Chondrocyte (in vitro differentiated cells): Measurements from ENCODE around the gene MRPS18B. TPM values are rescaled to one million over a fixed set of nuclear protein-coding genes. Genes with fewer than 3 reads are reported as not detected.

Source experiments
- microRNA-seq: library from miRNA; unstranded; fragments of <30 nt; microRNA quantifications from one replicate; pipeline ENCODE4 v1.2.0, GENCODE V29; 2020; ENCODE audit warnings: borderline number of aligned reads
- total RNA-seq: library from RNA; stranded (reverse); gene quantifications from 3 replicates; pipeline ENCODE4 v1.2.1, GENCODE V29; 2021

Gene MRPS18B
- total RNA-seq, 1 donor from 2014 or later, result 24.7 TPM

Small RNA genes lying within 50 kb of the gene (microRNA-seq; reads per million reads assigned to microRNA genes)
- gene MIR877, result 126 reads per million, percentile 59 among the genes with 10 or more reads in this experiment

Other genes with a start within 250 kb of the MRPS18B start
- 89.9 to 93.8 TPM (median 93.2 TPM) in 3 replicates for gene HLA-E, start 128.3 kb upstream of the MRPS18B start, total RNA-seq
- 57.7 to 76.7 TPM (median 61.5 TPM) in 3 replicates for gene GNL1, start 61.4 kb upstream of the MRPS18B start, total RNA-seq
- gene PRR3, start 60.5 kb upstream of the MRPS18B start, total RNA-seq, result 8.6 to 13.6 TPM (median 9.9 TPM) in 3 replicates
- 51.9 to 66.1 TPM (median 53.0 TPM) in 3 replicates for gene ABCF1, start 46.4 kb upstream of the MRPS18B start, total RNA-seq
- 57.1 to 64.5 TPM (median 58.2 TPM) in 3 replicates for gene PPP1R10, start 597 bp upstream of the MRPS18B start, total RNA-seq
- gene ATAT1, start 9.0 kb downstream of the MRPS18B start, total RNA-seq, result 11.4 to 18.7 TPM (median 12.5 TPM) in 3 replicates
- gene C6orf136, start 29.3 kb downstream of the MRPS18B start, total RNA-seq, result 11.5 to 18.3 TPM (median 13.4 TPM) in 3 replicates
- 20.4 to 29.6 TPM (median 22.6 TPM) in 3 replicates for gene DHX16, start 55.2 kb downstream of the MRPS18B start, total RNA-seq
- gene PPP1R18, start 68.8 kb downstream of the MRPS18B start, total RNA-seq, result 99.9 to 171 TPM (median 165 TPM) in 3 replicates
- gene NRM, start 73.1 kb downstream of the MRPS18B start, total RNA-seq, result 18.6 to 26.3 TPM (median 20.0 TPM) in 3 replicates
- 25.5 to 33.5 TPM (median 33.1 TPM) in 3 replicates for gene MDC1, start 99.4 kb downstream of the MRPS18B start, total RNA-seq
- gene TUBB, start 102.5 kb downstream of the MRPS18B start, total RNA-seq, result 681 to 975 TPM (median 692 TPM) in 3 replicates
- 66.8 to 72.7 TPM (median 69.1 TPM) in 3 replicates for gene FLOT1, start 124.8 kb downstream of the MRPS18B start, total RNA-seq
- gene IER3, start 126.7 kb downstream of the MRPS18B start, total RNA-seq, result 332 to 354 TPM (median 333 TPM) in 3 replicates